HCT116 (cell line): ENCODE data around the gene ICE1. TPM values are rescaled to one million over a fixed set of nuclear protein-coding genes. Genes with fewer than 3 reads are reported as not detected.

Experiments
- ATAC-seq: fragments of 200-7000 bp; cut with Tn5 transposase; 2 replicates; pipeline ENCODE4 v1.9.1; 2020; ENCODE audit warnings: mild to moderate bottlenecking, moderate library complexity
- BruUV-seq: library from RNA; stranded (reverse); fragments of 400-500 nt; replicated peaks from 2 replicates; lab custom pipeline; 2021; lab: Mats Ljungman, UMichigan
- CTCF ChIA-PET: fragments of 300-600 bp; sonication (Branson Sonifier 250); formaldehyde crosslinking; loops from one replicate; lab custom pipeline; 2021; ENCODE audit warnings: antibody characterized with exemption; lab: Charles Lee
- POLR2A ChIA-PET: fragments of 300-600, 350-600 bp; sonication (Branson Sonifier 250); formaldehyde crosslinking; loops from one replicate; lab custom pipeline; 2021; ENCODE audit warnings: antibody characterized with exemption; lab: Charles Lee
- RAD21 ChIA-PET, 2 experiments: fragments of 300-600 bp; sonication (Branson Sonifier 250); formaldehyde crosslinking; loops; one replicate each; lab custom pipeline; 2023; ENCODE audit warnings: low total read pairs in 2 of 2; ENCODE audit not compliant: uncharacterized antibody in 2 of 2, unreplicated experiment in 2 of 2, low non-redundant PET in 1 of 2; lab: Charles Lee
- DNase-seq: peaks from one replicate; pipeline ENCODE4 v3.0.0-alpha.2; 2010; ENCODE audit warnings: low read depth, low spot score
- H2AFZ ChIP-seq: fragments of 200-600 bp; shearing (Covaris generic), sonication (generic); 2 replicates; pipeline ENCODE4 v1.6.1; 2017; ENCODE audit warnings: low read depth, mixed run types, mixed read lengths, antibody characterized with exemption, low read length; ENCODE audit not compliant: poor library complexity, severe bottlenecking
- H3K27ac ChIP-seq: 2 replicates; pipeline ENCODE4 v1.5.1; 2012; ENCODE audit warnings: low read depth, low read length
- H3K27me3 ChIP-seq: fragments of 200-600 bp; sonication (generic); 2 replicates; pipeline ENCODE4 v1.6.1; 2016; ENCODE audit warnings: mixed run types, low read length, mixed read lengths; ENCODE audit not compliant: insufficient read depth
- H3K36me3 ChIP-seq, 2 experiments: fragments of 200-500 bp in 1 of 2; fragments of 200-600 bp in 1 of 2; sonication (Bioruptor generic) in 1 of 2; sonication (generic) in 1 of 2; 2 replicates each; pipeline versions ENCODE4 v1.5.1 to v1.6.1; 2014 to 2016; ENCODE audit warnings: low read length in 2 of 2, inconsistent platforms in 1 of 2, mixed read lengths in 1 of 2, mixed run types in 1 of 2; ENCODE audit not compliant: insufficient read depth in 2 of 2, control insufficient read depth in 1 of 2
- H3K4me1 ChIP-seq, 2 experiments: fragments of 200-600 bp in 1 of 2; sonication (generic) in 1 of 2; 2 replicates each; pipeline versions ENCODE4 v1.5.1 to v1.6.1; 2012 to 2017; ENCODE audit warnings: low read length in 2 of 2, inconsistent platforms in 1 of 2, mild to moderate bottlenecking in 1 of 2, mixed read lengths in 1 of 2, mixed run types in 1 of 2, moderate library complexity in 1 of 2; ENCODE audit not compliant: insufficient read depth in 2 of 2, control insufficient read depth in 1 of 2
- H3K4me2 ChIP-seq: fragments of 200-600 bp; sonication (generic); 2 replicates; pipeline ENCODE4 v1.6.1; 2017; ENCODE audit warnings: mixed run types, low read length, mixed read lengths
- H3K4me3 ChIP-seq, 2 experiments: fragments of 200-600 bp in 1 of 2; sonication (generic) in 1 of 2; replicated peaks in 1 of 2; 2 replicates each; pipeline ENCODE4 v1.5.1; 2011 to 2016; ENCODE audit warnings: low read length in 2 of 2, control low read depth in 1 of 2, low read depth in 1 of 2, mild to moderate bottlenecking in 1 of 2, mixed read lengths in 1 of 2, mixed run types in 1 of 2
- H3K79me2 ChIP-seq: fragments of 200-600 bp; sonication (generic); 2 replicates; pipeline ENCODE4 v1.6.1; 2017; ENCODE audit warnings: mild to moderate bottlenecking, mixed run types, low read length, moderate library complexity, mixed read lengths; ENCODE audit not compliant: insufficient read depth
- H3K9ac ChIP-seq: fragments of 200-600 bp; sonication (generic); 2 replicates; pipeline ENCODE4 v1.6.1; 2016; ENCODE audit warnings: low read length, mixed read lengths
- H3K9me2 ChIP-seq: fragments of 200-600 bp; sonication (generic), shearing (Covaris generic); 2 replicates; pipeline ENCODE4 v1.6.1; 2017; ENCODE audit warnings: mixed run types, mild to moderate bottlenecking, moderate library complexity; ENCODE audit not compliant: insufficient read depth
- H3K9me3 ChIP-seq, 2 experiments: fragments of 200-500 bp in 1 of 2; fragments of 200-600 bp in 1 of 2; sonication (Bioruptor generic) in 1 of 2; sonication (generic) in 1 of 2; 2 replicates each; pipeline ENCODE4 v1.6.1; 2014 to 2017; ENCODE audit warnings: low read length in 2 of 2, mixed read lengths in 2 of 2, inconsistent platforms in 1 of 2, low read depth in 1 of 2, mild to moderate bottlenecking in 1 of 2, mixed run types in 1 of 2, moderate library complexity in 1 of 2; ENCODE audit not compliant: control insufficient read depth in 1 of 2, insufficient read depth in 1 of 2
- H4K20me1 ChIP-seq: fragments of 200-600 bp; sonication (generic), shearing (Covaris generic); 2 replicates; pipeline ENCODE4 v1.6.1; 2017; ENCODE audit warnings: mixed run types, mild to moderate bottlenecking, moderate library complexity; ENCODE audit not compliant: insufficient read depth
- ATF3 ChIP-seq: IDR thresholded peaks from 2 replicates; pipeline ENCODE4 v1.6.1; 2012
- CBX3 ChIP-seq: IDR thresholded peaks from 2 replicates; pipeline ENCODE4 v1.6.1; 2012; ENCODE audit warnings: low read depth
- CEBPB ChIP-seq: IDR thresholded peaks from 2 replicates; pipeline ENCODE4 v1.6.1; 2012; ENCODE audit warnings: low read depth
- EGR1 ChIP-seq: IDR thresholded peaks from 2 replicates; pipeline ENCODE4 v1.6.1; 2012; ENCODE audit warnings: low read depth
- ELF1 ChIP-seq: IDR thresholded peaks from 2 replicates; pipeline ENCODE4 v1.6.1; 2012; ENCODE audit warnings: low read depth, borderline replicate concordance
- EZH2 ChIP-seq: fragments of 200-600 bp; sonication (generic); IDR thresholded peaks from 2 replicates; pipeline ENCODE4 v1.6.1; 2017; ENCODE audit warnings: antibody characterized with exemption, mixed run types
- EZH2phosphoT487 ChIP-seq: fragments of 200-600 bp; IDR thresholded peaks from 2 replicates; pipeline ENCODE4 v1.6.1; 2018; ENCODE audit warnings: antibody characterized with exemption, borderline replicate concordance
- JUND ChIP-seq: IDR thresholded peaks from 2 replicates; pipeline ENCODE4 v1.6.1; 2012
- POLR2A ChIP-seq: IDR thresholded peaks from 2 replicates; pipeline ENCODE4 v1.7.0; 2011; ENCODE audit warnings: borderline replicate concordance; ENCODE audit not compliant: insufficient read depth, insufficient read length; ENCODE audit errors: extremely low read depth
- RAD21 ChIP-seq: IDR thresholded peaks from 2 replicates; pipeline ENCODE4 v1.6.1; 2012; ENCODE audit warnings: low read depth, mild to moderate bottlenecking
- SIN3A ChIP-seq: IDR thresholded peaks from 2 replicates; pipeline ENCODE4 v1.6.1; 2012; ENCODE audit warnings: low read depth
- SP1 ChIP-seq: IDR thresholded peaks from 2 replicates; pipeline ENCODE4 v1.6.1; 2012; ENCODE audit warnings: low read depth
- TCF7L2 ChIP-seq: IDR thresholded peaks from 2 replicates; pipeline ENCODE4 v1.7.0; 2011; ENCODE audit warnings: borderline replicate concordance, inconsistent platforms; ENCODE audit not compliant: insufficient read depth, insufficient read length; ENCODE audit errors: extremely low read depth
- YY1 ChIP-seq: IDR thresholded peaks from 2 replicates; pipeline ENCODE4 v1.6.1; 2011; ENCODE audit warnings: low read length, low read depth, moderate library complexity, mild to moderate bottlenecking; ENCODE audit not compliant: insufficient replicate concordance; ENCODE audit errors: extremely low read depth
- intact Hi-C: fragments of 100-400 bp; cut with micrococcal nuclease; formaldehyde crosslinking; loops from 2 replicates; pipeline ENCODE4 v1.10.0; 2022
- total RNA-seq: library from RNA; stranded (reverse); gene quantifications from one replicate; pipeline ENCODE4 v1.2.1, GENCODE V29; 2021; ENCODE audit not compliant: unreplicated experiment
- TF ChIP-seq, protein P1 (sequence below): IDR thresholded peaks from 2 replicates; pipeline ENCODE4 v1.6.1; 2012; ENCODE audit warnings: low read depth
- TF ChIP-seq, protein P2 (sequence below), 3 experiments: fragments of 200-600 bp in 1 of 3; sonication (generic) in 1 of 3; IDR thresholded peaks in 2 of 3; conservative IDR thresholded peaks in 1 of 3; 2 replicates each; pipeline ENCODE4 v1.5.1; 2012 to 2017; ENCODE audit warnings: low read depth in 2 of 3, low read length in 2 of 3, antibody characterized with exemption in 1 of 3, borderline replicate concordance in 1 of 3, control low read depth in 1 of 3, mild to moderate bottlenecking in 1 of 3, mixed read lengths in 1 of 3, mixed run types in 1 of 3, moderate library complexity in 1 of 3; ENCODE audit not compliant: insufficient read depth in 1 of 3

The ICE1 gene
- total RNA-seq, 1 experiment from 2014 or later = 30.0 TPM

GRCh38 chr5:5398071-5398470 is 24.4 kb upstream of the ICE1 start:
- ChIA-PET CTCF (no interaction called here), RAD21 (no interaction called here)
- no peaks in the 10 kb centered on the region for H3K79me2 ChIP-seq
- intact Hi-C loops = no loop called here
- no peak overlapping the region for H3K27ac ChIP-seq
- TF ChIP-seq EZH2 (no peak), ATF3 (no peak), ELF1 (no peak), EGR1 (no peak)
- TF ChIP-seq, protein P1, sequence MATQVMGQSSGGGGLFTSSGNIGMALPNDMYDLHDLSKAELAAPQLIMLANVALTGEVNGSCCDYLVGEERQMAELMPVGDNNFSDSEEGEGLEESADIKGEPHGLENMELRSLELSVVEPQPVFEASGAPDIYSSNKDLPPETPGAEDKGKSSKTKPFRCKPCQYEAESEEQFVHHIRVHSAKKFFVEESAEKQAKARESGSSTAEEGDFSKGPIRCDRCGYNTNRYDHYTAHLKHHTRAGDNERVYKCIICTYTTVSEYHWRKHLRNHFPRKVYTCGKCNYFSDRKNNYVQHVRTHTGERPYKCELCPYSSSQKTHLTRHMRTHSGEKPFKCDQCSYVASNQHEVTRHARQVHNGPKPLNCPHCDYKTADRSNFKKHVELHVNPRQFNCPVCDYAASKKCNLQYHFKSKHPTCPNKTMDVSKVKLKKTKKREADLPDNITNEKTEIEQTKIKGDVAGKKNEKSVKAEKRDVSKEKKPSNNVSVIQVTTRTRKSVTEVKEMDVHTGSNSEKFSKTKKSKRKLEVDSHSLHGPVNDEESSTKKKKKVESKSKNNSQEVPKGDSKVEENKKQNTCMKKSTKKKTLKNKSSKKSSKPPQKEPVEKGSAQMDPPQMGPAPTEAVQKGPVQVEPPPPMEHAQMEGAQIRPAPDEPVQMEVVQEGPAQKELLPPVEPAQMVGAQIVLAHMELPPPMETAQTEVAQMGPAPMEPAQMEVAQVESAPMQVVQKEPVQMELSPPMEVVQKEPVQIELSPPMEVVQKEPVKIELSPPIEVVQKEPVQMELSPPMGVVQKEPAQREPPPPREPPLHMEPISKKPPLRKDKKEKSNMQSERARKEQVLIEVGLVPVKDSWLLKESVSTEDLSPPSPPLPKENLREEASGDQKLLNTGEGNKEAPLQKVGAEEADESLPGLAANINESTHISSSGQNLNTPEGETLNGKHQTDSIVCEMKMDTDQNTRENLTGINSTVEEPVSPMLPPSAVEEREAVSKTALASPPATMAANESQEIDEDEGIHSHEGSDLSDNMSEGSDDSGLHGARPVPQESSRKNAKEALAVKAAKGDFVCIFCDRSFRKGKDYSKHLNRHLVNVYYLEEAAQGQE = no peak
- TF ChIP-seq, all 23 proteins: peak for 0
- ATAC-seq (no peak), DNase-seq (no peak)
- H3K9me2 ChIP-seq = no peaks in the 10 kb centered on the region
- H4K20me1 ChIP-seq = no peaks in the 10 kb centered on the region
- 0 out of 2 replicates have a peak overlapping the region, but pooled peaks have one; percentile 3 for H3K4me2 ChIP-seq
- H2AFZ ChIP-seq = no peak overlapping the region
- no peak overlapping the region for H3K4me3 ChIP-seq
- no peaks in the 10 kb centered on the region for H3K27me3 ChIP-seq
- BruUV-seq = no TSS peak
- POLR2A ChIA-PET = interaction anchor here (1.1 kb wide), 1 partner anchor 255 kb away, joined by 3 read pairs; no protein-coding TSS in a partner anchor
- no peak overlapping the region for H3K9ac ChIP-seq
- no peaks in the 10 kb centered on the region for H3K9me3 ChIP-seq
- no peaks in the 10 kb centered on the region for H3K36me3 ChIP-seq
- peaks cover 0 to 9% of the 10 kb centered on the region in 2 experiments; a peak in 3 of 4 replicates for H3K4me1 ChIP-seq

GRCh38 chr5:5401095-5401494 is 21.4 kb upstream of the ICE1 start:
- POLR2A ChIA-PET = no interaction called here
- Histone ChIP-seq H4K20me1 (no peaks in the 10 kb centered on the region), H3K27me3 (no peaks in the 10 kb centered on the region), H3K9me3 (no peaks in the 10 kb centered on the region), H3K36me3 (no peaks in the 10 kb centered on the region), H3K4me1 (peaks cover 0 to 9% of the 10 kb centered on the region in 2 experiments; a peak in 3 of 4 replicates), H3K4me2 (no peak overlapping the region), H3K9me2 (no peaks in the 10 kb centered on the region), H3K4me3 (no peak overlapping the region), H3K9ac (no peak overlapping the region), H2AFZ (no peak overlapping the region), H3K27ac (no peak overlapping the region), H3K79me2 (no peaks in the 10 kb centered on the region)
- intact Hi-C loops = no loop called here
- CTCF ChIA-PET = no interaction called here
- RAD21 ChIA-PET = no interaction called here
- no peak for ATAC-seq
- BruUV-seq = no TSS peak
- no peak for DNase-seq
- TF ChIP-seq POLR2A = no peak
- no peak for TF ChIP-seq CEBPB
- no peak for TF ChIP-seq YY1
- no peak for TF ChIP-seq TCF7L2
- TF ChIP-seq SIN3A = no peak
- TF ChIP-seq SP1 = no peak
- no peak for TF ChIP-seq JUND
- no peak for TF ChIP-seq ELF1
- no peak for TF ChIP-seq RAD21
- no peak for TF ChIP-seq EZH2phosphoT487
- TF ChIP-seq CBX3 = no peak
- TF ChIP-seq EGR1 = no peak
- TF ChIP-seq, protein P2, sequence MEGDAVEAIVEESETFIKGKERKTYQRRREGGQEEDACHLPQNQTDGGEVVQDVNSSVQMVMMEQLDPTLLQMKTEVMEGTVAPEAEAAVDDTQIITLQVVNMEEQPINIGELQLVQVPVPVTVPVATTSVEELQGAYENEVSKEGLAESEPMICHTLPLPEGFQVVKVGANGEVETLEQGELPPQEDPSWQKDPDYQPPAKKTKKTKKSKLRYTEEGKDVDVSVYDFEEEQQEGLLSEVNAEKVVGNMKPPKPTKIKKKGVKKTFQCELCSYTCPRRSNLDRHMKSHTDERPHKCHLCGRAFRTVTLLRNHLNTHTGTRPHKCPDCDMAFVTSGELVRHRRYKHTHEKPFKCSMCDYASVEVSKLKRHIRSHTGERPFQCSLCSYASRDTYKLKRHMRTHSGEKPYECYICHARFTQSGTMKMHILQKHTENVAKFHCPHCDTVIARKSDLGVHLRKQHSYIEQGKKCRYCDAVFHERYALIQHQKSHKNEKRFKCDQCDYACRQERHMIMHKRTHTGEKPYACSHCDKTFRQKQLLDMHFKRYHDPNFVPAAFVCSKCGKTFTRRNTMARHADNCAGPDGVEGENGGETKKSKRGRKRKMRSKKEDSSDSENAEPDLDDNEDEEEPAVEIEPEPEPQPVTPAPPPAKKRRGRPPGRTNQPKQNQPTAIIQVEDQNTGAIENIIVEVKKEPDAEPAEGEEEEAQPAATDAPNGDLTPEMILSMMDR (IDR thresholded peaks at IDR 0.05 in 2 of 3, conservative IDR thresholded peaks at IDR 0.05 in 1 of 3; ENCODE audit: borderline replicate concordance in 1 of 3, insufficient read depth in 1 of 3, low read depth in 2 of 3, low read length in 2 of 3) = no peak
